ENCODE results near the gene GUCY1A2.
"Not testable (repeated sequence)": the region's sequence is repeated elsewhere in the genome, so short reads cannot be mapped to it uniquely, and the experiment has no call there.

GUCY1A2 gene

DNA sequence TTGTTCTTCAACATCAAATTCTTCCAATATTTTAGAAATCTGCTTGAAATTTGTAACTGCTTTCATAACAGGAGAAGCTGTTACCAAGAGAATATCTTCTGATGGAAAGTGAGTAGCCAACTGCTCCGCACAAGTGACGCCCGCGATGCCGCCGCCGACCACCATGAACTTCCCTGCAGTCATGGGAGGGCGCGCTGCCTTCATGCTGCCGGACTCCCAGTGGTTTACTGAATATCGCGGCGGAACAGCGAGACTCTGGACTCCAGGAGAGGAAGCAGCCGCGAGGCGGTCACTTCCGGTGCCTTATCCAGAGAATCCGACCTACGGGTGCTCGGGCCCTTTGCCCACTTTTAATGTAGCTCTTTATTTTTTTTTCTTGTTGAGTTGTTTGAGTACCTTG is 190.6 kb downstream of the GUCY1A2 start:
- no peak for DNase-seq

DNA sequence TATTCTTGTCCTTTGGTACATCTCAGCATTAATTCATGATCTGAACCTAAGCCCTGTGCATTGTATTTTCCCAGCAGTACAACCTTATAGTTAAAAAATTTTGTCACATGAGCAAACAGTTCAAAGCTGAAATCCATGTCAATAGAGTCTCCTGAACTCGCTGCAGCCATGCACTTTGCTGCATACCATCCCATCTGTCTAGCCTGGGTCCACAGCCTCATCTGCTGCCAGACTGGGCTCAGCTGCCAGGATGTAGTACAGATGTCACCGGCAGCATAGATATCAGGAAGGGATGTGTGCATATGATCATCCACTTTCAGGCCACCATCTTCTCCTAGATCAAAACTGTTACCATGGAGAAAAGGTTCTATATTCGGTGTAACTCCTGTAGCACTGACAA is 191.7 kb downstream of the GUCY1A2 start:
- not testable (repeated sequence) for DNase-seq

DNA sequence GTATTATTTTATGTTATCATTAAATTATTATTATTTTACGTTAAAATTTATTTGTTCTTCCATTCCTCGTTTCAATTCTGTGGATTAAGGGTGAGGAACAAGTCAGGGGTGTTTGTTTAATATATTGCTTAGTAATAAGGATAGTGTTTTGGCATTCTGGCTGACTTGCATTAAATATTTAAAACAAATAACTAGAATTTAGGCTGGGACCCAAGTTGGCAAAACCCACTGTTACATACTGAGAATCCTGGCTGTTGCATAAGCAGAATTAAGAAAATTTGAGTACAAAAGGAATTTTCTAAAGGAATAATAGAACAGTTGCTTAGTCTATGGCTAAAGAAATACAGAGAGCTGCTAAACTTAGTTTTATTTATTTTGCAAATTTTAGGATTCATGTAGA is 196.4 kb downstream of the GUCY1A2 start:
- DNase-seq: no peak

DNA sequence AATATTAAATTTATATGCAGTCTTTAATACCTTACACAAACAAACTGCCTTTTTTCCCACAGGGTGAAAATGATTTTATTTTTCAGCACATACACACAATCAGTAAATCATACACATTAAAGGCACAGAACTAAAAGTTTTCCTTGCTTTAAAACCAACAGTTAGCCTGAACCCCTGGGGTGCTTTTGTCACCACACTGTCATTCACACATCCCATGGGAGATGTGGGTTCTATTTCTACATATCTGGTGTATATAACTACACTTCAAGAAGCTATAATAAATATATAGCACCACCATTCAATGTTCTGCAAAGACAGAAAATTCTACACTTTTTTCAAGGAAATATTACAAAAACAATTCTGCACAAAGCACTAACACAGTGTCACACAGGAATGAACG is 197.0 kb downstream of the GUCY1A2 start:
- DNase-seq: no peak

- DNase-seq: no peak
Measured at GRCh38 chr11:106818443-106818842, 199.8 kb downstream of the GUCY1A2 start.

- no peak for DNase-seq
Measured at GRCh38 chr11:106815209-106815608, 203.1 kb downstream of the GUCY1A2 start.

GRCh38 chr11:106813806-106814205 is 204.5 kb downstream of the GUCY1A2 start:
- DNase-seq: no peak

- no peak for DNase-seq
Measured at GRCh38 chr11:106794058-106794457, 224.2 kb downstream of the GUCY1A2 start.

GRCh38 chr11:106789406-106789805 is 228.9 kb downstream of the GUCY1A2 start:
- DNase-seq: no peak

- DNase-seq: no peak
Measured at GRCh38 chr11:106787454-106787853, 230.8 kb downstream of the GUCY1A2 start.

GRCh38 chr11:106785913-106786650 is 232.2 kb downstream of the GUCY1A2 start:
- no peak for DNase-seq

GRCh38 chr11:106777302-106777701 is 241.0 kb downstream of the GUCY1A2 start:
- not testable (repeated sequence) for DNase-seq

GRCh38 chr11:106770489-106771085 is 247.7 kb downstream of the GUCY1A2 start:
- DNase-seq: no peak

DNA sequence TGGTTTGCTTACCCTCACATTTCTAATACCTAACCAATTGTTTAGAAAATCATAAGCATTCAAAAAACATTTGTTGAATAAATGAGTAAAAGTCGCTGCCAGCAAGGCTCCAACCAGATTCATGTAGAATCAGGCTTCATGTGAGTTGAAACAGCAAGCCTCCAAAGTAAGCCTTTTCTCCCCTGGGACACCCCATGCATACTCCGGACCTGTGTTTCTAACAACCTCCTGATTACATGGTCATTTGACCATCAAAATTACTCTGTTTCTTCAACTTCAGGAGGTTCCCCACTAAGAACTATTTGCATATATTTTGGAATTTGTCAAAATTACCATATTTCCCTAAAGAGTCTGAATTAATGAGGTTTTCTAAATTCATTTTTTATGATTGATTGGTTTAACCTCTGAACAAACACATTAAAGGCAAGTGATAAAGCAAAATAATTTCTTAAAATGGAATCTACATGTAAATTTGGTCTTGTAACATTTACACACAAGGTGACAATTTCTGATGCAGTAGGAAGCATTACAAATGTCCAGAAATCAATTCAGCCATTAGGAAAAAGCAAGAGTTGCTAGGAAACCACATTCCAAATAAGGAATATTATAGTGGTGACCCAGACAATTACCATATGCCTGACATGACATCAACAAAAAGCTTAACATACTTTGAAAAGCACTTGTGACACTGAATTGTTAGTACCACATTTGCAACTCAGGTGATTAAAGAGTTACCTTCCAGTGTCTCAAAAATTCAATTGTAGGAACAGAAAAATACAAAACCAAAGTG is 252.6 kb downstream of the GUCY1A2 start:
- no peak for DNase-seq

DNA sequence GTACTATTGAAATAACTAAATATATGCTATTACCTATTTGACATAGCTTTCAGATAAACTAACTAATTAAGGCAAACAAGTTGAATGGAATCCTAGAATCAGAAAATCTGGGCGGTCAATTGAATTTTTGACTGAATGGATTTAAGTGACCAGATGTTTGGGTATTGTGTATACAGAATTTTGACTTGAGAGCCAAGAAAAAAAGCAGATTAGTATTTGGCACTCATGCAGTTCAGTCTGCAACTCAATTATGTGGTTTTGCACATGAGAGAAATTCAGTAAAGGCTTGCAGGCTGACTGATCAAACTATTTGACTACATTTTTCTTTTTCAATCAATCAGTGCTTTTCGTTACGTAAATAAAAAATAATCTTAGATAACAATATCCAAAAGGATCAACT is 254.8 kb downstream of the GUCY1A2 start:
- DNase-seq: no peak

GRCh38 chr11:106761745-106762144 is 256.5 kb downstream of the GUCY1A2 start:
- no peak for DNase-seq

- DNase-seq: no peak
Measured at GRCh38 chr11:106761240-106761639, 257.0 kb downstream of the GUCY1A2 start.

- no peak for DNase-seq
Measured at GRCh38 chr11:106748059-106748458, 270.2 kb downstream of the GUCY1A2 start.

DNA sequence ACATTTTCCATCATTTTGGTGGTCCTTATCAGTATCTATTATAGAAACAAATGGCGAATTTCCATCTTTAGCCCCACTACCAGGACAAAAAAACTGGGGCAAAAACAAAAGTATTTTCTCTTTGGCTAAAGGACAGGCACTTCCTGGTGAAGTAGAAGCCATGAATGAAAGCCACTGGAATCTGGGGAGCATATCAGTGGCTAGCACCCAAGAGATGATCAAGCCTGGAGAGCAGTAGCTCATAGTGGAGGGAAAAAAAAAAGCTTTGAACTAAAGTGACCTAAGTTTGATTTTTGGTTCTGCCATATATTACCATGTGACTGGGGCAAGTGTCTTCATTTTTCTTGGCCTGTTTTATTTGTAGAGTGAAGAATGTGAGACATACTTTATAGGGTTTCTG is 272.3 kb downstream of the GUCY1A2 start:
- DNase-seq: no peak

DNA sequence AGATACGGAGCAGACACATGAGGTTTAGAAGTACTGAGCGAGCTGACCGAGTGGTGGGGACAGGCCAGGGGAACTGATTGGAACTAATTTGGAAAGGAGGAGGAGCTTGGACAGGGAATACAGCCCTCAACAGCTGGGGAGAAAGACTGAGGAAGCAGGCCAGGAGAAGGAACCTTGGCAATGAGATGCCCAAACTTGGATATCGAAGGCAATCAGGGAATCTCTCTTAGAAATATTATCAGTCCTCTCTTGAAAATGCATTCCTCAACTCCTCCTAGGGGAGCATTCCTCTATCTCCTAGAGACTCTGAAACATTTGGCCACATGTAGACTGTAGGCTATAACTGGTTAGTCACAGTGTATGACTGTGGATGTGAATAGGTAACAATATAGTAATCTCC is 284.6 kb downstream of the GUCY1A2 start:
- DNase-seq: no peak

DNA sequence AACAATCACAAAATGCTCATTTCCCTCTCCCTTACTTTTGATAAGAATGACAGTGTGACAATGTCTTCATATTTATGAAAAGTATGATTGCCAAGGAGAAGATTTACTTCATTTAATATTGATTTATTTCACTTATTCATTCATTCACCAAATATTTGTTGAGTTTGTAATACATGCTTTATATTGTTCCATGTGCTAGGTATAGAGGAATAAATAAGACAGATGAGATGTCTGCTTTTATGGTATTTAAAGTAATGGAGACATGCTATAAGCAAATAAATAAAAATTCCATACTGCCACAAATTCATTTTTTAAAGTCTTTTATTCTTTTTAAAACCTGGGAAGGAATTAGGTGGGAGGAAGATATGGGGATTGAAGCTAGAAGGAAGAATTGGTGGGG is 289.4 kb downstream of the GUCY1A2 start:
- DNase-seq: no peak

- DNase-seq: no peak
Measured at GRCh38 chr11:106728379-106728778, 289.9 kb downstream of the GUCY1A2 start.

GRCh38 chr11:106727256-106727655 is 291.0 kb downstream of the GUCY1A2 start:
- no peak for DNase-seq

GRCh38 chr11:106724293-106724892 is 293.9 kb downstream of the GUCY1A2 start:
- no peak for DNase-seq

All from activated CD4-positive, alpha-beta T cell treated with anti-CD3 and anti-CD28 coated beads, Interleukin-2, amount 50 U/mL, for 4 hours (primary cell).